Activated CD8-positive, alpha-beta T cell treated with anti-CD3 and anti-CD28 coated beads for 36 hours (primary cell): ENCODE data around the gene SPIN1. TPM values are rescaled to one million over a fixed set of nuclear protein-coding genes. Genes with fewer than 3 reads are reported as not detected.

Experiments
- ATAC-seq: fragments of 200-7000 bp; cut with Tn5 transposase; one replicate; pipeline ENCODE4 v1.10.0; 2021; ENCODE audit warnings: mild to moderate bottlenecking, moderate library complexity
- CTCF ChIA-PET: fragments of 350-600 bp; sonication (Branson Sonifier 250); formaldehyde crosslinking; loops from one replicate; lab custom pipeline; 2021; ENCODE audit warnings: antibody characterized with exemption; lab: Charles Lee
- POLR2A ChIA-PET: fragments of 350-600 bp; sonication (Branson Sonifier 250); formaldehyde crosslinking; loops from one replicate; lab custom pipeline; 2021; ENCODE audit warnings: antibody characterized with exemption; lab: Charles Lee
- DNase-seq: peaks from one replicate; pipeline ENCODE4 v3.0.0-alpha.2; 2020
- H3K27ac Mint-ChIP-seq: one replicate; pipeline ENCODE4 v1.8.0; 2021; ENCODE audit warnings: mild to moderate bottlenecking, mixed read lengths
- H3K27me3 Mint-ChIP-seq: one replicate; pipeline ENCODE4 v1.8.0; 2021; ENCODE audit warnings: mixed read lengths
- H3K36me3 Mint-ChIP-seq: one replicate; pipeline ENCODE4 v1.8.0; 2021; ENCODE audit warnings: low read depth, mixed read lengths
- H3K4me1 Mint-ChIP-seq: one replicate; pipeline ENCODE4 v1.8.0; 2021; ENCODE audit warnings: low read depth, mixed read lengths
- H3K4me3 Mint-ChIP-seq: one replicate; pipeline ENCODE4 v1.8.0; 2021; ENCODE audit warnings: mild to moderate bottlenecking, moderate library complexity, mixed read lengths
- H3K9me3 Mint-ChIP-seq: one replicate; pipeline ENCODE4 v1.8.0; 2021; ENCODE audit warnings: mixed read lengths
- intact Hi-C: fragments of 100-400 bp; cut with micrococcal nuclease; formaldehyde crosslinking; loops from one replicate; pipeline ENCODE4 v1.10.0; 2022
- total RNA-seq, 2 experiments: library from RNA; stranded (reverse); gene quantifications; one replicate each; pipeline ENCODE4 v1.2.3, GENCODE V29; 2021
- TF ChIP-seq, protein P1 (sequence below): fragments of 200-600 bp; IDR thresholded peaks from one replicate; pipeline ENCODE4 v1.8.0; 2022; ENCODE audit warnings: antibody characterized with exemption, mild to moderate bottlenecking

The SPIN1 gene
- total RNA-seq, 2 experiments from 2014 or later: 31.2 to 32.0 TPM

DNA sequence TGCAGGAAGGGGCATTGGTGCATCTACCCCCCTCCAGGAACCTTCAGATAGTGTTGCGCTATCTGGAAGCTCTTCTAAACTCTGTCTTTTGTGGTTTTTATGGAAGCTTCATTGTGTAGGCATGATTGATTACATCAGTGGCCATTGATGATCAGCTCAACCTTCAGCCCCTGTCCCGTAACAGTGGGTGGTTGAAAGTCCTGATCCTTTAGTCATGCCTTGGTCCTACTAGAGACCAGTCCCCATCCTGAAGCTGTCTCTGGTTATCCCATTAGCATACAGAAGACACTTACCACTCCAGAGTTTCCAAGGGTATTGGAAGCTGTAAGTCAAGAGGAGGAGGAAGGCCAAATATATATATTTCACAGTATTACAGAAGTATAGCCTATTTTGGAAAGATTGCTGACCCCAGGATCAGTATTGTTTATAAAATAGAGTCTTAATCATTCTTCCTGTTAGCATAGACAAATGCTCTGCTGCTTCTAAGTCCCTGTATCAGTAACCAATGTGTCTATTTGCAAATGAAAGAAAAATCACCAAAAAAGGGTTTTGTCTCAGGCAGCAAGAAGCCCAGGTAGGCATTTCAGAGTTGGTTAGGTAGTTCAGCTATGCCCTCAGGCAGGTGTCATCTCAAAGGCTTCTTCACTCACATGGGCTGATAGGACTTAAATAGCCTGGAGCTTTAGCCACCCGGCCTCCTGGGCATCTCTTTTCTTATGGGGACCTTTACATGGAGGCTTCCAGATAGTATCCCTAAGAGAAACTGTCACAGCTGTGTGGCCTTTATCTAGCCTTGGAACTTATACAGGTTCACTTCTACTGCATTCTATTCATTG is 41.6 kb downstream of the SPIN1 start:
- ATAC-seq: no peak
- CTCF ChIA-PET: no interaction called here
- peaks cover 27% of the 10 kb centered on the region for H3K4me1 Mint-ChIP-seq
- intact Hi-C loops: no loop called here
- DNase-seq: no peak
- peak overlapping the region; percentile 50 for H3K27ac Mint-ChIP-seq
- POLR2A ChIA-PET: no interaction called here
- no peaks in the 10 kb centered on the region for H3K9me3 Mint-ChIP-seq
- TF ChIP-seq, protein P1, sequence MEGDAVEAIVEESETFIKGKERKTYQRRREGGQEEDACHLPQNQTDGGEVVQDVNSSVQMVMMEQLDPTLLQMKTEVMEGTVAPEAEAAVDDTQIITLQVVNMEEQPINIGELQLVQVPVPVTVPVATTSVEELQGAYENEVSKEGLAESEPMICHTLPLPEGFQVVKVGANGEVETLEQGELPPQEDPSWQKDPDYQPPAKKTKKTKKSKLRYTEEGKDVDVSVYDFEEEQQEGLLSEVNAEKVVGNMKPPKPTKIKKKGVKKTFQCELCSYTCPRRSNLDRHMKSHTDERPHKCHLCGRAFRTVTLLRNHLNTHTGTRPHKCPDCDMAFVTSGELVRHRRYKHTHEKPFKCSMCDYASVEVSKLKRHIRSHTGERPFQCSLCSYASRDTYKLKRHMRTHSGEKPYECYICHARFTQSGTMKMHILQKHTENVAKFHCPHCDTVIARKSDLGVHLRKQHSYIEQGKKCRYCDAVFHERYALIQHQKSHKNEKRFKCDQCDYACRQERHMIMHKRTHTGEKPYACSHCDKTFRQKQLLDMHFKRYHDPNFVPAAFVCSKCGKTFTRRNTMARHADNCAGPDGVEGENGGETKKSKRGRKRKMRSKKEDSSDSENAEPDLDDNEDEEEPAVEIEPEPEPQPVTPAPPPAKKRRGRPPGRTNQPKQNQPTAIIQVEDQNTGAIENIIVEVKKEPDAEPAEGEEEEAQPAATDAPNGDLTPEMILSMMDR: no peak
- H3K4me3 Mint-ChIP-seq: no peak overlapping the region
- H3K36me3 Mint-ChIP-seq: peaks cover 29% of the 10 kb centered on the region
- no peaks in the 10 kb centered on the region for H3K27me3 Mint-ChIP-seq

DNA sequence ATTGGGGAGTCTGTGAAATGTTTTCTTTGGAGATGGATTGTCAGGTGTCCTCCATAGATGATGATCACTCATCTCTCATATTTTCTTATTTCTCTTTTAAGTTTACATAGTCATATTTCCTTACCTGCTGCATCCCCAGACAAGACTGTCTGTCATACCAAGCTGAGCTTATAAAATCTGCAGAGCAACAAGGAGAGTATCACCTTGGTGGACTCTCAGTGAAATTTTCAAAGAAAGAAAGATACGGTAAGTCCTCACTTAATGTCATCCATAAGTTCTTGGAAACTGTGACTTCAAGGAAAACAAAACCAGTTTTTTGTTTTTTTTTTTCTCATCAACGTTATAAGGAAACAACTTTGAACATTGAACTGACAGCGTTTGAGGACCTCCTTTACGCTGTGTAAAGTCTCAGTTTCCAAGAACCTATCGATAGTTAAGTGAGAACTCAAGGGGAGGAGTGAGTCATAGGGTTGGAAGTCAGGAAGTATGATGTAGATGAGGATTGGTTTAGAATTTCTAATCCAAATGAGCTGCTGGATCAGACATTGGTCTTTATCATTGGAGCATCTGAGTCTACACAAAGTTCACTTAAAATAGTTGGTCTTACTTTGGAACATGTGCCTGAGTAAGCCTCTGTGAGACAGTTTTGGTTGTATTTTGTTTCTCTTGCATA is 45.5 kb downstream of the SPIN1 start:
- peak; percentile 94 for ATAC-seq
- intact Hi-C loops: no loop called here
- peak overlapping the region; percentile 94 for H3K27ac Mint-ChIP-seq
- TF ChIP-seq, protein P1: no peak
- H3K4me3 Mint-ChIP-seq: no peak overlapping the region
- no peaks in the 10 kb centered on the region for H3K9me3 Mint-ChIP-seq
- no peaks in the 10 kb centered on the region for H3K27me3 Mint-ChIP-seq
- ChIA-PET CTCF (interaction anchor here (1.2 kb wide), 1 partner anchor 42 kb away, joined by 4 read pairs; no protein-coding TSS in a partner anchor), POLR2A (interaction anchor here (0.9 kb wide), 1 partner anchor 40 kb away, joined by 3 read pairs; no protein-coding TSS in a partner anchor)
- peaks cover 52% of the 10 kb centered on the region for H3K36me3 Mint-ChIP-seq
- H3K4me1 Mint-ChIP-seq: peaks cover 40% of the 10 kb centered on the region
- DNase-seq: peak; percentile 10

DNA sequence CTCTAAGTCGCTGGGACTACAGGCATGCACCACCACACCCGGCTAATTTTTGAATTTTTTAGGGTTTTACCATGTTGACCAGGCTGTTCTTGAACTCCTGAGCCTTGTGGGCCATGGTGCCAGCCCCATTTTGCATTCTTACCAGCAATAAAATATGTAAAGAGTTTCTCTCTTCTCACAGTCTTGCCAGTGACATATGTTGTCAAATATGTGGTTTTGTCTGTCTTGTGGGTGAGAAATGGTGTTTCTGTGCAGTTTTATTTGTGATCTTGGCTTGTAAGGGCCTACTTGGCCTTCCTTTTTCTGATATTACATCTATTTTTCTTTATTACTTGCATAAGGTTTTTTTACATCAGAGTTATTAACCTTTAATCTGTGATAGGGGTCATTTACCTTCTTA is 47.1 kb downstream of the SPIN1 start:
- ChIA-PET POLR2A (no interaction called here), CTCF (no interaction called here)
- H3K36me3 Mint-ChIP-seq: peaks cover 49% of the 10 kb centered on the region
- peak overlapping the region; percentile 1 for H3K27ac Mint-ChIP-seq
- ATAC-seq (no peak), DNase-seq (no peak)
- intact Hi-C loops: no loop called here
- H3K27me3 Mint-ChIP-seq: no peaks in the 10 kb centered on the region
- TF ChIP-seq, protein P1: no peak
- H3K4me1 Mint-ChIP-seq: peaks cover 41% of the 10 kb centered on the region
- no peak overlapping the region for H3K4me3 Mint-ChIP-seq
- H3K9me3 Mint-ChIP-seq: no peaks in the 10 kb centered on the region

DNA sequence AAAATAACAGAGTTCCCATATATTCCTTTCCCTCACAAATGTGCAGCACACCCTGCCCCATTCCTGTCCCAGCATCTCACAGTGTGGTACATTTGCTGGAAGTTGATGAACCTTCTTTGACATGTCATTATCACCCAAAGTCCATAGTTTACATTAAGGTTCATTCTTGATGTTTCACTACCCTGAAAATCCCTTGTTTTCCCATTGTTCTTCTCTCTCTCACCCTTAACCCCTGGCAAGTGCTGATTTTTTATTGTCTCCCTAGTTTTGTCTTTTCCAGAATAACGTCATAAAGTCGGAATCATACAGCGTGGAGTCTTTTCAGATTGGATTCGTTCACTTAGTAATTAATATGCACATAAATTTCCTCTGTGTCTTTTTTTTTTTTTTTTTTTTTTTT is 48.1 kb downstream of the SPIN1 start:
- TF ChIP-seq, protein P1: no peak
- Mint-ChIP-seq H3K36me3 (peaks cover 49% of the 10 kb centered on the region), H3K4me3 (no peak overlapping the region), H3K9me3 (no peaks in the 10 kb centered on the region), H3K27me3 (no peaks in the 10 kb centered on the region), H3K27ac (no peak overlapping the region), H3K4me1 (peaks cover 41% of the 10 kb centered on the region)
- CTCF ChIA-PET: no interaction called here
- POLR2A ChIA-PET: no interaction called here
- intact Hi-C loops: no loop called here
- ATAC-seq: no peak
- DNase-seq: no peak
